Activated CD4-positive, alpha-beta T cell treated with anti-CD3 and anti-CD28 coated beads, Interleukin-2, amount 50 U/mL, for 16 hours (primary cell): ENCODE results near the gene GIPC2.

Experiments used
- DNase-seq: peaks from one replicate; pipeline ENCODE4 v3.0.0-alpha.2; 2020

The GIPC2 gene

GRCh38 chr1:78155121-78155520 is 109.4 kb downstream of the GIPC2 start:
- no peak for DNase-seq

DNA sequence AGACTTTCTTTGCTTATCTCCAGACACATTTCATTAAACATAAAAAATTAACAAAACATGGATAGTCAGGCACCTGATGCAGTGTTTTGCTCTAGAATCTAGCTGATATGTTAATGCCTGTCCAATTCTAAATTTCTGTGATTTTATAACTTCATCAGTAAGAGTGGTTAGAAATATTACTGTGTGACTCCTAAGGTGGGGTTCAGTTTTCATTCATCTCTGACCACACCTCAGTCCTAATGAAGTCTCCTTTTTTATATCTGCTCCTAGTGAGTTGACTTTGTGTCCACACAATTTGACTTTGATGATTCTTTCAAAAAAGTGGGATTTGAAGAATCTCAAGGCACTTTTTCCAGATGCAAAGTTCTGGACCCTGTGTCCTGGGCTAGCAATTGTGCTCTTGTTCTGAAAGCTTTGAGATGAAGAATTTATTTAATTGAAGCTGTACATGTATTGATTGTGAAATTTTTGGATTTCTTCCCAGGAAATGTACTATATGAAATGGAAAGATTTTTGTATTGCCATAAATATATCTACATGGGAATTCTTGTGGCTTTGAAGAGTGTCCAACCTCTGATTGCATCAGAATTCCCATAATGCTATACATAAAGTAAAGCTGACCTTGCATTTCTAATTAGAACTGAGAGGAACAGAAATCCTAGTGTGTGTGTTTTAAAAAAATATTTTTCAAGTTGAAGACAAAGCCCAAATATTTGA is 111.2 kb downstream of the GIPC2 start:
- DNase-seq, result no peak

GRCh38 chr1:78165816-78166215 is 120.0 kb downstream of the GIPC2 start:
- DNase-seq, result no peak

DNA sequence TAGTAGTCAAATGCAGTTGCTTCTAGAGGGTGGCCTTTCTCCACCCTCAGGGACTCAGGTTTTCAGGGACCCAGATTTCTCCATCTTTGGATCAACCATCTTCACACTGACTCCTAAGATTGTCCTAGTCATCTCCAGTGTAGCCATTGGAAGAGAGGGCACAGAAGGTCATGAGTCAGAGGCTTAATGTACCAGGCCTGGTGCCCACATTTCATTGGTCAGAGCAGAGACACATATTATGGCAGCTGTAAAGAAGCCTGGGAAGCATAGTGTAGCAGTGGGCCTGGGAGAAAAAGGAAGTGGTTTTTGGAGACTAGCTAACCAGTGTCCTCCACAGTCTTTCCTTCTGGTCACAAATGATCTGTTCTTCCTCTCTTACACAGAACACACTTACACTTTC is 122.5 kb downstream of the GIPC2 start:
- DNase-seq, result no peak

- no peak for DNase-seq
These were observed 125.1 kb downstream of the GIPC2 start for GRCh38 chr1:78170859-78171258.

- DNase-seq, result no peak
These were observed 126.2 kb downstream of the GIPC2 start for GRCh38 chr1:78171736-78172590.

- no peak for DNase-seq
These were observed 130.7 kb downstream of the GIPC2 start for GRCh38 chr1:78176448-78176847.

DNA sequence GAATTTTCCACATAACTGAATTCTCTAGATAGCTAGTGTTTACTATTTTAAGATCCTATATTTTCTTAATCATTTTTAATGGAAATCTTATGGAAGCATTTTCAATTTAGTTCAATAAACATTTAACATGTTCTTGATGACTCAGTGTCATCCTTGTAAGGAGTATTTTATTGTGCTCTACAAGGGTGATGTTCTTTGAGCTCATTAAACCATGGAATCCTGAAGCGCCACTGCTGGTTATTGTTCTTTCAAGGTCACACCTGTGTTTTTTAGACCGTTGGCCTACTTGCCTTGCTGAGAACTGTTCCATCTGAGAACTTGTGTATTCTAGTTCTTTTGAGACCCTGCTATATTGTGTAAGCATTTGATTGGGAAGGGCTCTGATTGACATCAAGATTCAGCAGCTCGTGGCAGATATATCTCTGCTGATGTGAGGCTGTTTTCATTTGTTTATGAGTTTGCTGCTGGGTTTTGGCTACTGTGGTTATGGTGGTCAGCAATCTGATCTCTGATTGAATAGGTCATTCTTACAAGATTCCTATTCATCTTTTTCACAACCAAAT is 132.0 kb downstream of the GIPC2 start:
- DNase-seq, result no peak

DNA sequence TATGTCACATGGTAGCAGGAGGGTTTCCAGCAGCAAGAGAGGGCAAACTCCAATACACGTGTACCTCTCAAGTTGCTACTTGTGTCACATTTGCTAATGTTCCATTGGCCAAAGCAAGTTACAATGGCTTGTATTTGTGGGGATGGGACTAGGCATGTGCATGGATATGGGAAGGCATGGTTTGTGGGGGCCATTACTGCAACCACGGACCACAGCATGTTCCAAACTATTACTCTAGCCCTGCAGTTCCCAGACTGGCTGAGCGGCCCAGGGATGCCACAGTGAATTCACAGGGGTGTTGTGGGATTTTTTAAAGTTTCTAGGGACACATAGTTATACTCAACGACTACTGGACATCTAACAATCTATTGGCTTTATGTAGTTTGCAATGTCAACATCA is 133.1 kb downstream of the GIPC2 start:
- DNase-seq, result no peak

GRCh38 chr1:78184460-78185072 is 138.8 kb downstream of the GIPC2 start:
- no peak for DNase-seq
